Measurements from ENCODE around the gene BMP7.

DNA sequence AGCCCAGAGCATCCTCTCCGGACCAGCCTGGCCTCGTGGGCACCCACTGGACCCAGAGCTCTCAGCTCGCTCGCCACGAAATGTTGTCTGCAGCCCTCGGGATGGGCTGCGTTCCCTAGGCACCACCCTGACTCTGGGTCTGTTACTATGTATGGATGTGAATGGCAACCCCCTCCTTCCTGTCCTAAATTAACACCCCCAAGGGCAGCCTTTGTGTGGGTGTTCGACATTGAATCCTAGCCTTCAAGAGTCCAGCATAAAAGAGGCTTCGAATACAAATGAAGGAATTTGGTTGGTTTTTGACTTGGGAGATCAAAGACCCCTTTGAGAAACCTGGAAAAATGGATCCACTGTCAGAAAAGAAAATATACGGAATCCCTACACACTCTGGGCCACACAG lies 86.1 kb downstream of the BMP7 start:
- TF ChIP-seq EZH2phosphoT487 (IDR thresholded peaks at IDR 0.05; ENCODE audit: insufficient read depth, low read depth) (no peak), EZH2 (IDR thresholded peaks at IDR 0.05; ENCODE audit: insufficient read depth, poor library complexity, severe bottlenecking) (no peak)
